Astrocyte (in vitro differentiated cells and primary cell): ENCODE measurements around the gene OIP5. TPM values are rescaled to one million over a fixed set of nuclear protein-coding genes. Genes with fewer than 3 reads are reported as not detected.

Experiments
- DNase-seq: peaks from one replicate; pipeline ENCODE4 v3.0.0-alpha.2; 2010; ENCODE audit warnings: low read depth
- FAIRE-seq: peaks from 2 replicates; lab custom pipeline; 2011; peaks lifted over from hg19 to GRCh38; lab: Jason Lieb, UNC
- H2AFZ ChIP-seq: 2 replicates; pipeline ENCODE4 v1.6.0; 2012; ENCODE audit warnings: low read depth, low read length, inconsistent platforms
- H3K27ac ChIP-seq: 2 replicates; pipeline ENCODE4 v1.5.1; 2011; ENCODE audit warnings: low read depth, low read length, inconsistent platforms
- H3K27me3 ChIP-seq: 2 replicates; pipeline ENCODE4 v1.6.0; 2011; ENCODE audit warnings: low read length, inconsistent platforms; ENCODE audit not compliant: insufficient read depth
- H3K36me3 ChIP-seq: 2 replicates; pipeline ENCODE4 v1.5.1; 2011; ENCODE audit warnings: low read length, inconsistent platforms; ENCODE audit not compliant: insufficient read depth
- H3K4me1 ChIP-seq: 2 replicates; pipeline ENCODE4 v1.5.1; 2011; ENCODE audit warnings: low read length, inconsistent platforms; ENCODE audit not compliant: insufficient read depth
- H3K4me2 ChIP-seq: 2 replicates; pipeline ENCODE4 v1.6.0; 2012; ENCODE audit warnings: low read length, inconsistent platforms
- H3K4me3 ChIP-seq: 2 replicates; pipeline ENCODE4 v1.5.1; 2011; ENCODE audit warnings: low read depth, mild to moderate bottlenecking, low read length, inconsistent platforms; ENCODE audit not compliant: insufficient read depth
- H3K79me2 ChIP-seq: 2 replicates; pipeline ENCODE4 v1.6.0; 2012; ENCODE audit warnings: mild to moderate bottlenecking, low read length, inconsistent platforms; ENCODE audit not compliant: insufficient read depth
- H3K9ac ChIP-seq: 2 replicates; pipeline ENCODE4 v1.6.0; 2012; ENCODE audit warnings: mild to moderate bottlenecking, low read length, inconsistent platforms
- H3K9me3 ChIP-seq: 2 replicates; pipeline ENCODE4 v1.5.1; 2012; ENCODE audit warnings: low read depth, mild to moderate bottlenecking, low read length, inconsistent platforms; ENCODE audit not compliant: insufficient read depth
- H4K20me1 ChIP-seq: 2 replicates; pipeline ENCODE4 v1.6.0; 2012; ENCODE audit warnings: low read length, inconsistent platforms; ENCODE audit not compliant: insufficient read depth
- H3K27ac Mint-ChIP-seq: one replicate; pipeline ENCODE4 v1.8.0; 2021; ENCODE audit warnings: mild to moderate bottlenecking, mixed read lengths; ENCODE audit not compliant: unreplicated experiment
- H3K27me3 Mint-ChIP-seq: one replicate; pipeline ENCODE4 v1.8.0; 2021; ENCODE audit warnings: low read depth, mixed read lengths; ENCODE audit not compliant: unreplicated experiment
- H3K36me3 Mint-ChIP-seq: one replicate; pipeline ENCODE4 v1.8.0; 2021; ENCODE audit warnings: low read depth, mixed read lengths; ENCODE audit not compliant: unreplicated experiment
- H3K4me1 Mint-ChIP-seq: one replicate; pipeline ENCODE4 v1.8.0; 2021; ENCODE audit warnings: low read depth, mixed read lengths; ENCODE audit not compliant: unreplicated experiment
- H3K4me3 Mint-ChIP-seq: one replicate; pipeline ENCODE4 v1.8.0; 2021; ENCODE audit warnings: mild to moderate bottlenecking, moderate library complexity, mixed read lengths; ENCODE audit not compliant: unreplicated experiment
- H3K9me3 Mint-ChIP-seq: one replicate; pipeline ENCODE4 v1.8.0; 2021; ENCODE audit warnings: mild to moderate bottlenecking, mixed read lengths; ENCODE audit not compliant: unreplicated experiment
- EZH2 ChIP-seq: IDR thresholded peaks from 2 replicates; pipeline ENCODE4 v1.6.1; 2012; ENCODE audit warnings: mild to moderate bottlenecking, low read length, inconsistent platforms; ENCODE audit not compliant: insufficient read depth
- total RNA-seq: library from RNA; stranded (reverse); gene quantifications from 2 replicates; pipeline ENCODE4 v1.2.1, GENCODE V29; 2021
- TF ChIP-seq, protein P1 (sequence below): IDR thresholded peaks from 2 replicates; pipeline ENCODE4 v1.5.1; 2011; ENCODE audit warnings: low read depth, mild to moderate bottlenecking, inconsistent platforms, low read length, moderate library complexity; ENCODE audit not compliant: insufficient read depth

The OIP5 gene
- total RNA-seq, 1 donor from 2014 or later, result 1.7 TPM

- no peaks in the 10 kb centered on the region for H3K9me3 Mint-ChIP-seq
- no peak overlapping the region for H3K4me3 Mint-ChIP-seq
- Histone ChIP-seq H4K20me1 (peaks cover 13% of the 10 kb centered on the region), H3K4me2 (no peak overlapping the region), H3K27me3 (no peaks in the 10 kb centered on the region), H2AFZ (no peak overlapping the region), H3K27ac (no peak overlapping the region), H3K36me3 (peaks cover 13% of the 10 kb centered on the region), H3K4me1 (no peaks in the 10 kb centered on the region), H3K9ac (no peak overlapping the region), H3K4me3 (no peak overlapping the region), H3K79me2 (peaks cover 15% of the 10 kb centered on the region), H3K9me3 (no peaks in the 10 kb centered on the region)
- no peak for FAIRE-seq
- H3K27ac Mint-ChIP-seq, result peak overlapping the region; percentile 18
- H3K36me3 Mint-ChIP-seq, result peaks cover 11% of the 10 kb centered on the region
- peaks cover 8% of the 10 kb centered on the region for H3K4me1 Mint-ChIP-seq
- TF ChIP-seq, protein P1, sequence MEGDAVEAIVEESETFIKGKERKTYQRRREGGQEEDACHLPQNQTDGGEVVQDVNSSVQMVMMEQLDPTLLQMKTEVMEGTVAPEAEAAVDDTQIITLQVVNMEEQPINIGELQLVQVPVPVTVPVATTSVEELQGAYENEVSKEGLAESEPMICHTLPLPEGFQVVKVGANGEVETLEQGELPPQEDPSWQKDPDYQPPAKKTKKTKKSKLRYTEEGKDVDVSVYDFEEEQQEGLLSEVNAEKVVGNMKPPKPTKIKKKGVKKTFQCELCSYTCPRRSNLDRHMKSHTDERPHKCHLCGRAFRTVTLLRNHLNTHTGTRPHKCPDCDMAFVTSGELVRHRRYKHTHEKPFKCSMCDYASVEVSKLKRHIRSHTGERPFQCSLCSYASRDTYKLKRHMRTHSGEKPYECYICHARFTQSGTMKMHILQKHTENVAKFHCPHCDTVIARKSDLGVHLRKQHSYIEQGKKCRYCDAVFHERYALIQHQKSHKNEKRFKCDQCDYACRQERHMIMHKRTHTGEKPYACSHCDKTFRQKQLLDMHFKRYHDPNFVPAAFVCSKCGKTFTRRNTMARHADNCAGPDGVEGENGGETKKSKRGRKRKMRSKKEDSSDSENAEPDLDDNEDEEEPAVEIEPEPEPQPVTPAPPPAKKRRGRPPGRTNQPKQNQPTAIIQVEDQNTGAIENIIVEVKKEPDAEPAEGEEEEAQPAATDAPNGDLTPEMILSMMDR, result no peak
- TF ChIP-seq EZH2, result no peak
- no peaks in the 10 kb centered on the region for H3K27me3 Mint-ChIP-seq
- DNase-seq, result no peak
These were observed 39.9 kb downstream of the OIP5 start for GRCh38 chr15:41292521-41292920.

GRCh38 chr15:41291065-41291631 is 41.2 kb downstream of the OIP5 start:
- H3K36me3 Mint-ChIP-seq, result peaks cover 19% of the 10 kb centered on the region
- H3K9me3 ChIP-seq, result no peaks in the 10 kb centered on the region
- no peak overlapping the region for H3K9ac ChIP-seq
- peaks cover 26% of the 10 kb centered on the region for H3K36me3 ChIP-seq
- DNase-seq (no peak), FAIRE-seq (no peak)
- H3K4me3 Mint-ChIP-seq, result no peak overlapping the region
- H3K27ac Mint-ChIP-seq, result no peak overlapping the region
- H2AFZ ChIP-seq, result no peak overlapping the region
- peaks cover 18% of the 10 kb centered on the region for H4K20me1 ChIP-seq
- H3K79me2 ChIP-seq, result peaks cover 27% of the 10 kb centered on the region
- no peak for TF ChIP-seq EZH2
- TF ChIP-seq, protein P1, result no peak
- no peaks in the 10 kb centered on the region for H3K27me3 ChIP-seq
- no peaks in the 10 kb centered on the region for H3K9me3 Mint-ChIP-seq
- H3K4me2 ChIP-seq, result no peak overlapping the region
- H3K4me1 Mint-ChIP-seq, result peaks cover 8% of the 10 kb centered on the region
- H3K27me3 Mint-ChIP-seq, result no peaks in the 10 kb centered on the region
- no peak overlapping the region for H3K4me3 ChIP-seq
- no peak overlapping the region for H3K27ac ChIP-seq
- H3K4me1 ChIP-seq, result no peaks in the 10 kb centered on the region

GRCh38 chr15:41289953-41290352 is 42.4 kb downstream of the OIP5 start:
- Mint-ChIP-seq H3K27me3 (no peaks in the 10 kb centered on the region), H3K36me3 (peaks cover 20% of the 10 kb centered on the region), H3K4me3 (no peak overlapping the region), H3K4me1 (peaks cover 15% of the 10 kb centered on the region), H3K27ac (no peak overlapping the region), H3K9me3 (no peaks in the 10 kb centered on the region)
- no peak overlapping the region for H3K4me3 ChIP-seq
- H3K9me3 ChIP-seq, result no peaks in the 10 kb centered on the region
- no peak overlapping the region for H3K4me2 ChIP-seq
- no peak overlapping the region for H2AFZ ChIP-seq
- FAIRE-seq (no peak), DNase-seq (no peak)
- no peaks in the 10 kb centered on the region for H3K27me3 ChIP-seq
- no peak overlapping the region for H3K9ac ChIP-seq
- H3K36me3 ChIP-seq, result peaks cover 33% of the 10 kb centered on the region
- TF ChIP-seq EZH2, result no peak
- TF ChIP-seq, protein P1, result no peak
- H3K79me2 ChIP-seq, result peaks cover 38% of the 10 kb centered on the region
- H4K20me1 ChIP-seq, result peaks cover 21% of the 10 kb centered on the region
- H3K27ac ChIP-seq, result no peak overlapping the region
- peaks cover 7% of the 10 kb centered on the region for H3K4me1 ChIP-seq
